GM13976 (cell line): ENCODE results near the gene ROBO4.

ENCODE experiments used
- DNase-seq: peaks from one replicate; pipeline ENCODE4 v3.0.0; 2012; ENCODE audit warnings: low spot score
- in situ Hi-C: fragments of 300-500 bp; cut with MboI; formaldehyde crosslinking; loops from one replicate; pipeline ENCODE4 v1.12.0; 2022; ENCODE audit warnings: low sequenced_read_pairs, mixed read lengths, inconsistent platforms; ENCODE audit not compliant: unreplicated experiment
- TF ChIP-seq, protein P1 (sequence below): IDR thresholded peaks from 2 replicates; pipeline ENCODE4 v1.5.1; 2012; ENCODE audit warnings: borderline replicate concordance, mild to moderate bottlenecking; ENCODE audit not compliant: insufficient read depth; ENCODE audit errors: extremely low read depth, missing control alignments, control extremely low read depth

ROBO4 gene

DNA sequence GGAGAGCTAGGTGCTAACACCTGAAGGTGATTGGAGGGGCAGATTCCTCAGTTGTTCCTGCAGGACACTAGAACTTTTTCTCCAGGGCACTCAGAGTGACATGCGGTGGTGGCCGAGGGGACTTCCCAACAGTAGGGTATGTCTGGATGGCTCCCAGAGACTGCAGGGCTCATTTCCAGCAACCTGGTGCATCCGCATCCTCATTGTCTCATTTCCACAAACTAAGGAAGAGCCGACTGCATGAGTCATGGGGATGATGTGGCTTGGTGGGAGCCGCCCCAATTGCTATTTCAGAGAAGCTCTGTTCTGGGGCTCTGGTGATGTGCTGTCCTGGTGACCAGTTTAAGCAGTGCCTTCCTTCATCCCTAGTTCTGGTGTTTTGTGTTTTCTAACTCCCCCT is 2.8 kb upstream of the ROBO4 start:
- TF ChIP-seq, protein P1, sequence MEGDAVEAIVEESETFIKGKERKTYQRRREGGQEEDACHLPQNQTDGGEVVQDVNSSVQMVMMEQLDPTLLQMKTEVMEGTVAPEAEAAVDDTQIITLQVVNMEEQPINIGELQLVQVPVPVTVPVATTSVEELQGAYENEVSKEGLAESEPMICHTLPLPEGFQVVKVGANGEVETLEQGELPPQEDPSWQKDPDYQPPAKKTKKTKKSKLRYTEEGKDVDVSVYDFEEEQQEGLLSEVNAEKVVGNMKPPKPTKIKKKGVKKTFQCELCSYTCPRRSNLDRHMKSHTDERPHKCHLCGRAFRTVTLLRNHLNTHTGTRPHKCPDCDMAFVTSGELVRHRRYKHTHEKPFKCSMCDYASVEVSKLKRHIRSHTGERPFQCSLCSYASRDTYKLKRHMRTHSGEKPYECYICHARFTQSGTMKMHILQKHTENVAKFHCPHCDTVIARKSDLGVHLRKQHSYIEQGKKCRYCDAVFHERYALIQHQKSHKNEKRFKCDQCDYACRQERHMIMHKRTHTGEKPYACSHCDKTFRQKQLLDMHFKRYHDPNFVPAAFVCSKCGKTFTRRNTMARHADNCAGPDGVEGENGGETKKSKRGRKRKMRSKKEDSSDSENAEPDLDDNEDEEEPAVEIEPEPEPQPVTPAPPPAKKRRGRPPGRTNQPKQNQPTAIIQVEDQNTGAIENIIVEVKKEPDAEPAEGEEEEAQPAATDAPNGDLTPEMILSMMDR = no peak
- in situ Hi-C loops = no loop called here
- DNase-seq = no peak

DNA sequence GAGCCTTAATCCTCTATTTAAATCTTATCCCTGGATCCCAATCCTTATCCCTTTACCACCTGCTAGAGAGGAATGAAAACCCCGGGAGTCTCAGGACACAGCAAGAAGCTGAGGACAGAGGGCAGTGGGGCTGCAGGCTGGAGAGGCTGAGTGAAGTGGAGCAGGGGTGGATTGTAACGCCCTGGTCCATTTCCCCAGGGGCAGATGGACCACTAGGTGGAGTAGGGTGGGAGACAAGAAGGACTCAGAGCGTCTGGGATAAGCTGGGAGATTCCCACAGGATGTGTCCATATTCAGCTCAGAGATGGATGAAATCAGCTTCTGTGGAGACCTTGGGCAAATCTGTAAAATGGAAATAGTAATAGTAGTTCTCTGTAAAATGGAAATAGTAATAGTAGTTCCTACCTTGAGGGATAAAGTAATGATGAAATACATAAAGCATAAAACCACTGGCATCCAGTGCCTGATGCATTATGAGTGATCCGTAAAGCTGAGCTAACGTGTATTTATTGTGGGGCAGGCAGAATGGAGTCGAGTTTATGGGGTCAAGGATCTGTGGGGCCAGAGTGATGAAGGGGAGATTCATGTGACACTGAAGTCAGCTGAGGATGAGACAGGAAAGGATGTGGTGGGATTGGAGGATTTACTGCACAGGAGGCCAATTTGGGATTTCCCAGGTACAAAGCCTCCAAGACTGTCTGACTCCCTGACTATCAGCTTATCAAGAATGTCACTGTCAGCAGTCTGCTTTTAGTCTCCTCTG is 1.9 kb upstream of the ROBO4 start:
- no peak for DNase-seq
- in situ Hi-C loops = no loop called here
- TF ChIP-seq, protein P1 = no peak

DNA sequence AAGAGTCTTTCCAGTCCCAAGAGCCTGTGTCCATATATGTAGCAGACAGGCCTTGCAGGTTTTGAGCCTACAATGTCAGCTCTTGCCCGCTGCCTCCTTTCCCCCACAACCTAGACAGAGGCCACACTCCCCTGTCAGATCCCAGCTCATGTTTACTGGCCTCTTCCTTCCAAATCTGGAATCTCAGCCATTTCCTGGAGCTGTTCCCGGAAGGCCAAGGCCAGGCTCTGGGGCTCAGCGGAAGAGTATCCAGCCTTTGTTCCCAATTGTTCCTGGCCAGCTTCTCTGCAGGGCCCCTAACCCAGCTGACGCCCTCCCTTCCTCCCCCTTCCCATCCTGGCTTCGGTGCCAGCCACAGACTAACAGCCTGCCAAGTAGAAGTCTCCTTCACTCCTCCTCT is 1.0 kb upstream of the ROBO4 start:
- TF ChIP-seq, protein P1 = no peak
- in situ Hi-C loops = no loop called here
- DNase-seq = no peak

DNA sequence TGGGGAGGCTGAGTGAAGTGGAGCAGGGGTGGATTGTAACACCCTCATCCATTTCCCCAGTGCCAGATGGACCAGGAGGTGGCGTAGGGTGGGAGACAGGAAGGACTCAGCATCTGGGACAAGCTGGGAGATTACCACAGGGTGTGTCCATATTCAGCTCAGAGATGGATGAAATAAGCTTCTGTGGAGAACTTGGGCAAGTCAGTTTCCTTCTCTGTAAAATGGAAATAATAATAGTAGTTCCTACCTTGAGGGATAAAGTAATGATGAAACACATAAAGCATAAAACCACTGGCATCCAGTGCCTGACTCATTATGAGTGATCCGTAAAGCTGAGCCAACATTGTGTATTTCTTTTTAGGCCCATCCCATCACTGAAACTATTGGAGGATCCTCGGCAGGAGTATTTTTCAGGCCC is 607 bp upstream of the ROBO4 start:
- DNase-seq = no peak
- in situ Hi-C loops = no loop called here
- TF ChIP-seq, protein P1 = no peak

DNA sequence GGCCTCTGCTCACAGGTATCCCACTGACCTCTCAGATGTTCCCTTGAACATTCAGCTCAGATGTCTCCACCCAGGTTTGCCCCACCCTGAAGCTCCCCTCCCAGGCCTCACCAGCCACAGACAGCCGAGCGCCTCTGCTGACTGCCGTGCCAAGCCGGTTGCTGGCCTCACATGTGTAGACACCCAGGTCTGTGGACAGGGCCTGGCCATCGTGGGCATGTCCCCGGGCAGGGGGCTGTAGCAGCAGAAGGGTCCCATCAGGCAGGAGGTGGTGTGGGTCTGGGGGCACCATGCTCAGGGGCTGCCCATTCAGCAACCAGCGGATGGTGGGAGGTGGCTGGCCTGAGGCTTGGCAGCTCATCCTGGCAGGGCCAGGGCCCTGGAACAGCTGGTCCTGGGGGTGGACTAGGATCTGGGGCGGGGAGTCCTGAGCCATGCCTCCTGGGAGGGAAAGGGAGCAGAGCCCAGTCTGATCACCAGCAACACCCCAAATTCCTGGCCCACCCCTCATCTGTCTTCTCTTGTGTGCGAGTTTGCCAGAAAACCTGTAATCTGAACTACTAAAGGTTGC is 759 bp downstream of the ROBO4 start:
- TF ChIP-seq, protein P1 = no peak
- DNase-seq = no peak
- in situ Hi-C loops = no loop called here

DNA sequence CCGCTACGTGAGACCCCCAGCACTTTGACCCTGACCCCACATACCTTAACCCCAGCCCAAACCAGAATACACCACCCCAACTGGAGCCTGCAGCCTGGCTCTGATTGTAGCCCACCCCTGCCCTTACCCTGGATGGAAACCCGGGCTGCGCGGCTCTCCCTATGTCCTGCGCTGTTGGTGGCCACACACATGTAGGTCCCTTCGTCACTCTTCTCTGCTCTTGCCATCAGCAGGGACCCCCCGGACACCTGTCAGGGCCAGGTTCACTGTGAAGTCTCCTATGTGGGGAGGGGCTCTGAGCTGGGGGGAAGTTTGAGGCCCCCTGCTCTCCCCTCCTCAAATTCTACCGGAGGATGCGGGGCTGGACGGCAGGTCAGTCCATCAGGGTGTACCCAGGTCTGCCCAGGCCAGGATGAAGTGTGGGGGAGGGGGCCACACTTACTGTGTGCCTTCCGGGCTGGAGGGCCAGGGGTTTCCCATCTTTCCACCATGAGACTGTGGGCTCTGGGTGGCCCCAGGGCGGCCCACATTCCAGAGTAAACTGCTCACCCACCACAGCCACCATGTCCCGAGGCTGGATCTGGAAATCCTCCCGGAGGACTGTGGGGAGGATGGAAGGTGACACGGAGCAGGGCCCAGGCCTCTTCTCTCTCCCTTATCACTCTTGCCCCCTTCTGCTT is 1.5 kb downstream of the ROBO4 start:
- TF ChIP-seq, protein P1 = no peak
- in situ Hi-C loops = no loop called here
- no peak for DNase-seq
